ENCODE data around the gene TAF7L. TPM values are rescaled to one million over a fixed set of nuclear protein-coding genes. Genes with fewer than 3 reads are reported as not detected.

TAF7L gene, protein sequence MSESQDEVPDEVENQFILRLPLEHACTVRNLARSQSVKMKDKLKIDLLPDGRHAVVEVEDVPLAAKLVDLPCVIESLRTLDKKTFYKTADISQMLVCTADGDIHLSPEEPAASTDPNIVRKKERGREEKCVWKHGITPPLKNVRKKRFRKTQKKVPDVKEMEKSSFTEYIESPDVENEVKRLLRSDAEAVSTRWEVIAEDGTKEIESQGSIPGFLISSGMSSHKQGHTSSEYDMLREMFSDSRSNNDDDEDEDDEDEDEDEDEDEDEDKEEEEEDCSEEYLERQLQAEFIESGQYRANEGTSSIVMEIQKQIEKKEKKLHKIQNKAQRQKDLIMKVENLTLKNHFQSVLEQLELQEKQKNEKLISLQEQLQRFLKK
- 0.38 and 0.39 TPM in 2 replicates for polyA plus RNA-seq (2012; rRNA removed)
- polyA plus RNA-seq (2012; cell fraction: cytosol; rRNA removed): 0.28 and 0.35 TPM in 2 replicates
- polyA plus RNA-seq (2012; cell fraction: nucleus; rRNA removed): 1.5 and 2.5 TPM in 2 replicates

- no peaks in the 10 kb centered on the region for H3K36me3 ChIP-seq (replicated peaks in 1 of 2; ENCODE audit: control insufficient read depth in 1 of 2, insufficient read depth in 2 of 2, low read length in 1 of 2)
- TF ChIP-seq RXRA (IDR thresholded peaks at IDR 0.05; ENCODE audit: borderline replicate concordance, low read depth) (no peak), FOXM1 (IDR thresholded peaks at IDR 0.05; ENCODE audit: low read depth) (no peak), SMC3 (IDR thresholded peaks at IDR 0.05; ENCODE audit: low read depth, low read length) (no peak), TCF12 (IDR thresholded peaks at IDR 0.05) (no peak), RAD21 (IDR thresholded peaks at IDR 0.05; ENCODE audit: low read length) (no peak)
- no peaks in the 10 kb centered on the region for H3K9me2 ChIP-seq
- H3K27ac ChIP-seq (ENCODE audit: low read depth in 2 of 2, low read length in 1 of 2): no peak within 1 kb of the TSS
- H3K27me3 ChIP-seq (ENCODE audit: insufficient read depth): no peaks in the 10 kb centered on the region
- WGBS (ENCODE audit: low lambda C conversion rate): 68% methylated on average over 50 of the region's 75 CpGs
- H3K4me3 ChIP-seq (ENCODE audit: low read depth in 2 of 2, low read length in 1 of 2): peak within 1 kb of the TSS in 1 of 2 experiments; percentile 9; a peak in 1 of 4 replicates
- no peaks in the 10 kb centered on the region for H4K20me1 ChIP-seq (ENCODE audit: insufficient read depth)
- no peaks in the 10 kb centered on the region for H3F3A ChIP-seq (replicated peaks; ENCODE audit: insufficient read depth)
- peak; percentile 53 for DNase-seq
- POLR2A ChIA-PET: no interaction called here
- no peak within 1 kb of the TSS for H3K9ac ChIP-seq
- H3K9me3 ChIP-seq: no peaks in the 10 kb centered on the region
- CTCF ChIA-PET: no interaction called here
- H3K4me2 ChIP-seq: no peak within 1 kb of the TSS
- no peaks in the 10 kb centered on the region for H3K4me1 ChIP-seq (ENCODE audit: control insufficient read depth in 1 of 2, insufficient read depth in 2 of 2, low read depth in 1 of 2, low read length in 1 of 2)
- no peaks in the 10 kb centered on the region for H3K79me2 ChIP-seq (ENCODE audit: insufficient read depth)
- H2AFZ ChIP-seq (ENCODE audit: low read depth): no peak within 1 kb of the TSS
Measured at GRCh38 chrX:101290957-101291603, at the start of gene TAF7L. Gene TAF7L (minus strand): TSS chrX:101291334. CDS start chrX:101287543, 3,791 bp downstream.

- Histone ChIP-seq H2AFZ (ENCODE audit: low read depth) (no peak overlapping the region), H3K9me3 (no peaks in the 10 kb centered on the region), H3K27ac (ENCODE audit: low read depth in 2 of 2, low read length in 1 of 2) (no peak overlapping the region), H3K9ac (no peak overlapping the region), H3K27me3 (ENCODE audit: insufficient read depth) (no peaks in the 10 kb centered on the region; the same call in 1 of the 2 replicates), H3F3A (replicated peaks; ENCODE audit: insufficient read depth) (no peaks in the 10 kb centered on the region), H3K4me2 (no peak overlapping the region), H3K79me2 (ENCODE audit: insufficient read depth) (no peaks in the 10 kb centered on the region), H3K36me3 (replicated peaks in 1 of 2; ENCODE audit: control insufficient read depth in 1 of 2, insufficient read depth in 2 of 2, low read length in 1 of 2) (no peaks in the 10 kb centered on the region), H3K4me1 (ENCODE audit: control insufficient read depth in 1 of 2, insufficient read depth in 2 of 2, low read depth in 1 of 2, low read length in 1 of 2) (no peaks in the 10 kb centered on the region), H3K4me3 (ENCODE audit: low read depth in 2 of 2, low read length in 1 of 2) (no peak overlapping the region), H3K9me2 (no peaks in the 10 kb centered on the region), H4K20me1 (ENCODE audit: insufficient read depth) (no peaks in the 10 kb centered on the region)
- CTCF ChIA-PET: no interaction called here
- TF ChIP-seq FOSL2 (IDR thresholded peaks at IDR 0.05; ENCODE audit: borderline replicate concordance, low read depth) (no peak), TAF1 (IDR thresholded peaks at IDR 0.05; ENCODE audit: borderline replicate concordance, low read depth, low read length) (no peak), NFIC (IDR thresholded peaks at IDR 0.05; ENCODE audit: borderline replicate concordance) (no peak), EP300 (IDR thresholded peaks at IDR 0.05; ENCODE audit: borderline replicate concordance in 1 of 2, low read depth in 1 of 2, low read length in 1 of 2) (no peak), EZH2phosphoT487 (IDR thresholded peaks at IDR 0.05; ENCODE audit: borderline replicate concordance, low read depth) (no peak), FOXM1 (IDR thresholded peaks at IDR 0.05; ENCODE audit: low read depth) (no peak), SMC3 (IDR thresholded peaks at IDR 0.05; ENCODE audit: low read depth, low read length) (no peak), RCOR1 (IDR thresholded peaks at IDR 0.05; ENCODE audit: low read length) (no peak), TCF12 (IDR thresholded peaks at IDR 0.05) (no peak), RAD21 (IDR thresholded peaks at IDR 0.05; ENCODE audit: low read length) (no peak)
- TF ChIP-seq, protein P1, sequence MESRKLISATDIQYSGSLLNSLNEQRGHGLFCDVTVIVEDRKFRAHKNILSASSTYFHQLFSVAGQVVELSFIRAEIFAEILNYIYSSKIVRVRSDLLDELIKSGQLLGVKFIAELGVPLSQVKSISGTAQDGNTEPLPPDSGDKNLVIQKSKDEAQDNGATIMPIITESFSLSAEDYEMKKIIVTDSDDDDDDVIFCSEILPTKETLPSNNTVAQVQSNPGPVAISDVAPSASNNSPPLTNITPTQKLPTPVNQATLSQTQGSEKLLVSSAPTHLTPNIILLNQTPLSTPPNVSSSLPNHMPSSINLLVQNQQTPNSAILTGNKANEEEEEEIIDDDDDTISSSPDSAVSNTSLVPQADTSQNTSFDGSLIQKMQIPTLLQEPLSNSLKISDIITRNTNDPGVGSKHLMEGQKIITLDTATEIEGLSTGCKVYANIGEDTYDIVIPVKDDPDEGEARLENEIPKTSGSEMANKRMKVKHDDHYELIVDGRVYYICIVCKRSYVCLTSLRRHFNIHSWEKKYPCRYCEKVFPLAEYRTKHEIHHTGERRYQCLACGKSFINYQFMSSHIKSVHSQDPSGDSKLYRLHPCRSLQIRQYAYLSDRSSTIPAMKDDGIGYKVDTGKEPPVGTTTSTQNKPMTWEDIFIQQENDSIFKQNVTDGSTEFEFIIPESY (IDR thresholded peaks at IDR 0.05; ENCODE audit: borderline replicate concordance, low read depth): no peak
- TF ChIP-seq, protein P2, sequence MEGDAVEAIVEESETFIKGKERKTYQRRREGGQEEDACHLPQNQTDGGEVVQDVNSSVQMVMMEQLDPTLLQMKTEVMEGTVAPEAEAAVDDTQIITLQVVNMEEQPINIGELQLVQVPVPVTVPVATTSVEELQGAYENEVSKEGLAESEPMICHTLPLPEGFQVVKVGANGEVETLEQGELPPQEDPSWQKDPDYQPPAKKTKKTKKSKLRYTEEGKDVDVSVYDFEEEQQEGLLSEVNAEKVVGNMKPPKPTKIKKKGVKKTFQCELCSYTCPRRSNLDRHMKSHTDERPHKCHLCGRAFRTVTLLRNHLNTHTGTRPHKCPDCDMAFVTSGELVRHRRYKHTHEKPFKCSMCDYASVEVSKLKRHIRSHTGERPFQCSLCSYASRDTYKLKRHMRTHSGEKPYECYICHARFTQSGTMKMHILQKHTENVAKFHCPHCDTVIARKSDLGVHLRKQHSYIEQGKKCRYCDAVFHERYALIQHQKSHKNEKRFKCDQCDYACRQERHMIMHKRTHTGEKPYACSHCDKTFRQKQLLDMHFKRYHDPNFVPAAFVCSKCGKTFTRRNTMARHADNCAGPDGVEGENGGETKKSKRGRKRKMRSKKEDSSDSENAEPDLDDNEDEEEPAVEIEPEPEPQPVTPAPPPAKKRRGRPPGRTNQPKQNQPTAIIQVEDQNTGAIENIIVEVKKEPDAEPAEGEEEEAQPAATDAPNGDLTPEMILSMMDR (IDR thresholded peaks at IDR 0.05): no peak
- TF ChIP-seq, protein P3, sequence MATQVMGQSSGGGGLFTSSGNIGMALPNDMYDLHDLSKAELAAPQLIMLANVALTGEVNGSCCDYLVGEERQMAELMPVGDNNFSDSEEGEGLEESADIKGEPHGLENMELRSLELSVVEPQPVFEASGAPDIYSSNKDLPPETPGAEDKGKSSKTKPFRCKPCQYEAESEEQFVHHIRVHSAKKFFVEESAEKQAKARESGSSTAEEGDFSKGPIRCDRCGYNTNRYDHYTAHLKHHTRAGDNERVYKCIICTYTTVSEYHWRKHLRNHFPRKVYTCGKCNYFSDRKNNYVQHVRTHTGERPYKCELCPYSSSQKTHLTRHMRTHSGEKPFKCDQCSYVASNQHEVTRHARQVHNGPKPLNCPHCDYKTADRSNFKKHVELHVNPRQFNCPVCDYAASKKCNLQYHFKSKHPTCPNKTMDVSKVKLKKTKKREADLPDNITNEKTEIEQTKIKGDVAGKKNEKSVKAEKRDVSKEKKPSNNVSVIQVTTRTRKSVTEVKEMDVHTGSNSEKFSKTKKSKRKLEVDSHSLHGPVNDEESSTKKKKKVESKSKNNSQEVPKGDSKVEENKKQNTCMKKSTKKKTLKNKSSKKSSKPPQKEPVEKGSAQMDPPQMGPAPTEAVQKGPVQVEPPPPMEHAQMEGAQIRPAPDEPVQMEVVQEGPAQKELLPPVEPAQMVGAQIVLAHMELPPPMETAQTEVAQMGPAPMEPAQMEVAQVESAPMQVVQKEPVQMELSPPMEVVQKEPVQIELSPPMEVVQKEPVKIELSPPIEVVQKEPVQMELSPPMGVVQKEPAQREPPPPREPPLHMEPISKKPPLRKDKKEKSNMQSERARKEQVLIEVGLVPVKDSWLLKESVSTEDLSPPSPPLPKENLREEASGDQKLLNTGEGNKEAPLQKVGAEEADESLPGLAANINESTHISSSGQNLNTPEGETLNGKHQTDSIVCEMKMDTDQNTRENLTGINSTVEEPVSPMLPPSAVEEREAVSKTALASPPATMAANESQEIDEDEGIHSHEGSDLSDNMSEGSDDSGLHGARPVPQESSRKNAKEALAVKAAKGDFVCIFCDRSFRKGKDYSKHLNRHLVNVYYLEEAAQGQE (IDR thresholded peaks at IDR 0.05; ENCODE audit: low read depth, low read length): no peak
- POLR2A ChIA-PET: no interaction called here
- whole genome bisulfite sequencing (ENCODE audit: low lambda C conversion rate): 51% methylated on average over 4 of the region's 4 CpGs
- no peak for DNase-seq
Measured at GRCh38 chrX:101337776-101338271, 46.7 kb upstream of the TAF7L start.
